Transverse colon (tissue), 3 donors: ENCODE results near the gene VMAC.

Experiments
- CTCF ChIP-seq, 5 experiments: fragments of 200-600 bp in 3 of 5; fragments of 450-650 bp in 2 of 5; sonication (generic) in 3 of 5; IDR thresholded peaks; 1 replicate in 2 of 5; 2 replicates in 3 of 5; pipeline ENCODE4 v1.5.1; 2016 to 2017; ENCODE audit warnings: antibody characterized with exemption in 5 of 5, inconsistent platforms in 3 of 5, mild to moderate bottlenecking in 2 of 5, moderate library complexity in 1 of 5
- POLR2A ChIP-seq: fragments of 450-650 bp; IDR thresholded peaks from one replicate; pipeline ENCODE4 v1.6.1; 2016; ENCODE audit warnings: antibody characterized with exemption, mild to moderate bottlenecking, moderate library complexity

- TF ChIP-seq CTCF (IDR thresholded peaks at IDR 0.05) (no peak), POLR2A (no peak)
Measured at GRCh38 chr19:5929625-5930024, 25.0 kb downstream of the VMAC start.
